Measurements from ENCODE around the gene SKIDA1.
A peak's percentile ranks its signal among the peaks of the same experiment; 100 is the strongest.

SKIDA1 gene

GRCh38 chr10:21525367-21526187 lies at the start of gene SKIDA1 (continued):
- TF ChIP-seq PATZ1 (tag by site-specific recombination; IDR thresholded peaks at IDR 0.05) = peak; percentile 99
- TF ChIP-seq ZNF248 (tag by site-specific recombination; IDR thresholded peaks at IDR 0.05) = no peak
- TF ChIP-seq ZNF112 (tag by site-specific recombination; IDR thresholded peaks at IDR 0.05) = no peak
- TF ChIP-seq HOXD13 (CRISPR knock-in tag; IDR thresholded peaks at IDR 0.05; ENCODE audit: borderline replicate concordance) = no peak
- peak; percentile 55; the same call in 1 of the 2 replicates for TF ChIP-seq ZNF121 (tag by site-specific recombination; IDR thresholded peaks at IDR 0.05)
- TF ChIP-seq ZNF747 (tag by site-specific recombination; IDR thresholded peaks at IDR 0.05) = no peak
- TF ChIP-seq ZNF362 (tag by site-specific recombination; IDR thresholded peaks at IDR 0.05) = no peak
- no peak for TF ChIP-seq ZNF621 (tag by site-specific recombination; IDR thresholded peaks at IDR 0.05)
- no peak for TF ChIP-seq ZNF292 (tag by site-specific recombination; IDR thresholded peaks at IDR 0.05; ENCODE audit: borderline replicate concordance, low read depth)
- TF ChIP-seq GFI1B (tag by site-specific recombination; IDR thresholded peaks at IDR 0.05) = peak; percentile 83
- TF ChIP-seq ZBTB48 (tag by site-specific recombination; IDR thresholded peaks at IDR 0.05) = peak; percentile 62
- TF ChIP-seq BCL6B (tag by site-specific recombination; IDR thresholded peaks at IDR 0.05) = no peak
- TF ChIP-seq ZNF558 (tag by site-specific recombination; IDR thresholded peaks at IDR 0.05) = peak; percentile 38; the same call in 1 of the 2 replicates
- no peak for TF ChIP-seq ZNF776 (tag by site-specific recombination; IDR thresholded peaks at IDR 0.05; ENCODE audit: borderline replicate concordance)
- TF ChIP-seq ZNF571 (tag by site-specific recombination; IDR thresholded peaks at IDR 0.05) = no peak
- peak; percentile 100 for TF ChIP-seq SCRT1 (tag by site-specific recombination; IDR thresholded peaks at IDR 0.05; ENCODE audit: borderline replicate concordance)
- peak; percentile 52 for TF ChIP-seq ZBTB11 (tag by site-specific recombination; conservative IDR thresholded peaks at IDR 0.05; ENCODE audit: low read depth)
- TF ChIP-seq ZNF26 (tag by site-specific recombination; IDR thresholded peaks at IDR 0.05) = no peak
- peak; percentile 7; the same call in 1 of the 2 replicates for TF ChIP-seq ZNF280D (tag by site-specific recombination; IDR thresholded peaks at IDR 0.05)
- peak; percentile 32; the same call in 1 of the 2 replicates for TF ChIP-seq ZNF792 (tag by site-specific recombination; IDR thresholded peaks at IDR 0.05)
- TF ChIP-seq ZIC2 (tag by site-specific recombination; IDR thresholded peaks at IDR 0.05) = peak; percentile 65
- TF ChIP-seq OSR2 (tag by site-specific recombination; IDR thresholded peaks at IDR 0.05) = peak; percentile 79
- TF ChIP-seq ZNF239 (tag by site-specific recombination; IDR thresholded peaks at IDR 0.05) = no peak
- TF ChIP-seq ZNF837 (tag by site-specific recombination; IDR thresholded peaks at IDR 0.05) = no peak; the same call in 1 of the 2 replicates
- TF ChIP-seq ZNF184 (tag by site-specific recombination; IDR thresholded peaks at IDR 0.05) = peak; percentile 20; the same call in 1 of the 2 replicates
- TF ChIP-seq FEZF1 (tag by site-specific recombination; IDR thresholded peaks at IDR 0.05) = peak; percentile 86
- no peak for TF ChIP-seq ZNF214 (tag by site-specific recombination; IDR thresholded peaks at IDR 0.05; ENCODE audit: borderline replicate concordance)
